Measurements from ENCODE around the gene UBAP1L. TPM values are rescaled to one million over a fixed set of nuclear protein-coding genes. Genes with fewer than 3 reads are reported as not detected.

UBAP1L gene
- total RNA-seq, 1 experiment from 2014 or later: 2.5 TPM

GRCh38 chr15:65088643-65089021 lies 26.4 kb downstream of the UBAP1L start:
- TF ChIP-seq CTCF (conservative IDR thresholded peaks at IDR 0.05) (no peak), EZH2 (IDR thresholded peaks at IDR 0.05; ENCODE audit: low read depth) (no peak)
- H3K9me2 ChIP-seq (ENCODE audit: insufficient read depth): no peaks in the 10 kb centered on the region
- H3K9me3 ChIP-seq (ENCODE audit: insufficient read depth, low read depth): no peaks in the 10 kb centered on the region
- no peak for DNase-seq
- no peaks in the 10 kb centered on the region for H3F3A ChIP-seq (ENCODE audit: insufficient read depth, low read depth)
- H3K36me3 ChIP-seq (ENCODE audit: low read depth): no peaks in the 10 kb centered on the region
- BruUV-seq (replicated peaks): no TSS peak
- POLR2A ChIA-PET (ENCODE audit: unreplicated experiment): no interaction called here
- CTCF ChIA-PET: no interaction called here
- H3K27ac ChIP-seq: no peak overlapping the region
- H2AFZ ChIP-seq: no peak overlapping the region
- no peak overlapping the region for H3K4me2 ChIP-seq
- H3K79me2 ChIP-seq (ENCODE audit: low read depth): no peaks in the 10 kb centered on the region
- intact Hi-C loops (cut with micrococcal nuclease; ENCODE audit: unreplicated experiment): no loop called here
- no peak overlapping the region for H3K4me3 ChIP-seq
- H4K20me1 ChIP-seq (ENCODE audit: insufficient read depth): no peaks in the 10 kb centered on the region
- no peaks in the 10 kb centered on the region for H3K4me1 ChIP-seq (replicated peaks; ENCODE audit: insufficient read depth)
- no peaks in the 10 kb centered on the region for H3K27me3 ChIP-seq (ENCODE audit: insufficient read depth, low read depth)

- no TSS peak for BruUV-seq (replicated peaks)
- CTCF ChIA-PET: interaction anchor here (0.6 kb wide), 1 partner anchor 54 kb away, joined by 3 read pairs; no protein-coding TSS in a partner anchor
Observed at GRCh38 chr15:65087873-65088642, 26.9 kb downstream of the UBAP1L start.

GRCh38 chr15:65087411-65087810 lies 27.6 kb downstream of the UBAP1L start:
- no peak overlapping the region for H3K4me3 ChIP-seq
- no peaks in the 10 kb centered on the region for H3K36me3 ChIP-seq (ENCODE audit: low read depth)
- no peak for DNase-seq
- H3K27ac ChIP-seq: no peak overlapping the region
- no peaks in the 10 kb centered on the region for H3K4me1 ChIP-seq (replicated peaks; ENCODE audit: insufficient read depth)
- H3K79me2 ChIP-seq (ENCODE audit: low read depth): no peaks in the 10 kb centered on the region
- H3K27me3 ChIP-seq (ENCODE audit: insufficient read depth, low read depth): peaks cover 3% of the 10 kb centered on the region; the same call in 1 of the 2 replicates
- ChIA-PET CTCF (interaction anchor here (0.8 kb wide), 1 partner anchor 54 kb away, joined by 3 read pairs; no protein-coding TSS in a partner anchor), POLR2A (ENCODE audit: unreplicated experiment) (interaction anchor here (0.5 to 0.6 kb wide), 3 partner anchors 16 to 106 kb away, joined by 4 to 7 read pairs (median 7); no protein-coding TSS in a partner anchor)
- H3K9me2 ChIP-seq (ENCODE audit: insufficient read depth): no peaks in the 10 kb centered on the region
- no peak overlapping the region for H3K4me2 ChIP-seq
- TF ChIP-seq CTCF (conservative IDR thresholded peaks at IDR 0.05) (no peak), EZH2 (IDR thresholded peaks at IDR 0.05; ENCODE audit: low read depth) (no peak)
- no TSS peak for BruUV-seq (replicated peaks)
- H2AFZ ChIP-seq: no peak overlapping the region
- intact Hi-C loops (cut with micrococcal nuclease; ENCODE audit: unreplicated experiment): no loop called here
- no peaks in the 10 kb centered on the region for H4K20me1 ChIP-seq (ENCODE audit: insufficient read depth)
- H3K9me3 ChIP-seq (ENCODE audit: insufficient read depth, low read depth): no peaks in the 10 kb centered on the region
- H3F3A ChIP-seq (ENCODE audit: insufficient read depth, low read depth): no peaks in the 10 kb centered on the region

More at GRCh38 chr15:65087873-65088642, 26.9 kb downstream of the UBAP1L start:
- H3K27ac ChIP-seq: no peak overlapping the region
- H3K27me3 ChIP-seq (ENCODE audit: insufficient read depth, low read depth): 0 out of 2 replicates have a peak, but pooled peaks cover 3% of the 10 kb centered on the region
- no peak for DNase-seq
- no peaks in the 10 kb centered on the region for H3K9me3 ChIP-seq (ENCODE audit: insufficient read depth, low read depth)
- TF ChIP-seq EZH2 (IDR thresholded peaks at IDR 0.05; ENCODE audit: low read depth) (no peak), CTCF (conservative IDR thresholded peaks at IDR 0.05) (no peak)
- POLR2A ChIA-PET (ENCODE audit: unreplicated experiment): interaction anchor here (0.6 kb wide), 2 partner anchors 15 to 20 kb away, joined by 7 read pairs; no protein-coding TSS in a partner anchor
- H3K4me2 ChIP-seq: no peak overlapping the region
- H3K4me1 ChIP-seq (replicated peaks; ENCODE audit: insufficient read depth): no peaks in the 10 kb centered on the region
- no peak overlapping the region for H2AFZ ChIP-seq
- no peaks in the 10 kb centered on the region for H3K36me3 ChIP-seq (ENCODE audit: low read depth)
- H3K9me2 ChIP-seq (ENCODE audit: insufficient read depth): no peaks in the 10 kb centered on the region
- no peaks in the 10 kb centered on the region for H3F3A ChIP-seq (ENCODE audit: insufficient read depth, low read depth)
- intact Hi-C loops (cut with micrococcal nuclease; ENCODE audit: unreplicated experiment): no loop called here
- no peak overlapping the region for H3K4me3 ChIP-seq
- no peaks in the 10 kb centered on the region for H4K20me1 ChIP-seq (ENCODE audit: insufficient read depth)
- H3K79me2 ChIP-seq (ENCODE audit: low read depth): no peaks in the 10 kb centered on the region
